OCI-LY7 (cell line): Measurements from ENCODE around the gene CATSPERZ.

Experiments
- EZH2phosphoT487 ChIP-seq: fragments of 200-600 bp; sonication (generic); IDR thresholded peaks from 2 replicates; pipeline ENCODE4 v1.6.1; 2018; ENCODE audit warnings: low read depth, borderline replicate concordance, mild to moderate bottlenecking, mixed run types, antibody characterized with exemption, low read length, moderate library complexity, mixed read lengths
- TF ChIP-seq, protein P1 (sequence below): fragments of 200-600 bp; sonication (generic); conservative IDR thresholded peaks from 2 replicates; pipeline ENCODE4 v1.5.1; 2014; ENCODE audit warnings: mild to moderate bottlenecking, antibody characterized with exemption, low read length, moderate library complexity, mixed read lengths

GRCh38 chr11:64317961-64318765 lies 18.0 kb downstream of the CATSPERZ start, which contains the start of gene PRDX5:
- TF ChIP-seq, protein P1, sequence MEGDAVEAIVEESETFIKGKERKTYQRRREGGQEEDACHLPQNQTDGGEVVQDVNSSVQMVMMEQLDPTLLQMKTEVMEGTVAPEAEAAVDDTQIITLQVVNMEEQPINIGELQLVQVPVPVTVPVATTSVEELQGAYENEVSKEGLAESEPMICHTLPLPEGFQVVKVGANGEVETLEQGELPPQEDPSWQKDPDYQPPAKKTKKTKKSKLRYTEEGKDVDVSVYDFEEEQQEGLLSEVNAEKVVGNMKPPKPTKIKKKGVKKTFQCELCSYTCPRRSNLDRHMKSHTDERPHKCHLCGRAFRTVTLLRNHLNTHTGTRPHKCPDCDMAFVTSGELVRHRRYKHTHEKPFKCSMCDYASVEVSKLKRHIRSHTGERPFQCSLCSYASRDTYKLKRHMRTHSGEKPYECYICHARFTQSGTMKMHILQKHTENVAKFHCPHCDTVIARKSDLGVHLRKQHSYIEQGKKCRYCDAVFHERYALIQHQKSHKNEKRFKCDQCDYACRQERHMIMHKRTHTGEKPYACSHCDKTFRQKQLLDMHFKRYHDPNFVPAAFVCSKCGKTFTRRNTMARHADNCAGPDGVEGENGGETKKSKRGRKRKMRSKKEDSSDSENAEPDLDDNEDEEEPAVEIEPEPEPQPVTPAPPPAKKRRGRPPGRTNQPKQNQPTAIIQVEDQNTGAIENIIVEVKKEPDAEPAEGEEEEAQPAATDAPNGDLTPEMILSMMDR = peak; percentile 70
- no peak for TF ChIP-seq EZH2phosphoT487
